ENCODE results near the gene AOAH.

The AOAH gene

DNA sequence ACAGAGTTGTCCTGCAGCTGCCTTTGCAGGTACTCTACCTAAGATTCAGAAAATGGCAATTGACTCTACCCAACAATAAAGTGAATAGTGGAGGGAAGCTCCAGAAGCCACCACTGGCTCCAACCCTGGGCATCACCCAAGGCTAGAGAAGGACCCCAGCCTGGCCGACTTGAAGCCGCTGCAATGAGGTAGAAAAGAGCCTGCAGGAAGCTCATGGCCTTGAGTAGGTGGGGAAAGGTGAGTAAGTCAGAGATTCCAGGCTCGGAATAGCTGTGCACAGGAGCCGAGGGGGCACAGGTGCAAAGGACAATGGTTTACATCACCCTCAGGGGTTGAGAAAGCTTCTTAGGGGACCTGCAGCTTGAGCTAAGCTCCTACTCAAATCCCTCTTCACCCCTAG is 83.6 kb downstream of the AOAH start:
- no peak for DNase-seq (ENCODE audit: extremely low read depth, low read depth)
- TF ChIP-seq, protein P1, sequence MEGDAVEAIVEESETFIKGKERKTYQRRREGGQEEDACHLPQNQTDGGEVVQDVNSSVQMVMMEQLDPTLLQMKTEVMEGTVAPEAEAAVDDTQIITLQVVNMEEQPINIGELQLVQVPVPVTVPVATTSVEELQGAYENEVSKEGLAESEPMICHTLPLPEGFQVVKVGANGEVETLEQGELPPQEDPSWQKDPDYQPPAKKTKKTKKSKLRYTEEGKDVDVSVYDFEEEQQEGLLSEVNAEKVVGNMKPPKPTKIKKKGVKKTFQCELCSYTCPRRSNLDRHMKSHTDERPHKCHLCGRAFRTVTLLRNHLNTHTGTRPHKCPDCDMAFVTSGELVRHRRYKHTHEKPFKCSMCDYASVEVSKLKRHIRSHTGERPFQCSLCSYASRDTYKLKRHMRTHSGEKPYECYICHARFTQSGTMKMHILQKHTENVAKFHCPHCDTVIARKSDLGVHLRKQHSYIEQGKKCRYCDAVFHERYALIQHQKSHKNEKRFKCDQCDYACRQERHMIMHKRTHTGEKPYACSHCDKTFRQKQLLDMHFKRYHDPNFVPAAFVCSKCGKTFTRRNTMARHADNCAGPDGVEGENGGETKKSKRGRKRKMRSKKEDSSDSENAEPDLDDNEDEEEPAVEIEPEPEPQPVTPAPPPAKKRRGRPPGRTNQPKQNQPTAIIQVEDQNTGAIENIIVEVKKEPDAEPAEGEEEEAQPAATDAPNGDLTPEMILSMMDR (IDR thresholded peaks at IDR 0.05; ENCODE audit: low read depth, low read length): no peak

DNA sequence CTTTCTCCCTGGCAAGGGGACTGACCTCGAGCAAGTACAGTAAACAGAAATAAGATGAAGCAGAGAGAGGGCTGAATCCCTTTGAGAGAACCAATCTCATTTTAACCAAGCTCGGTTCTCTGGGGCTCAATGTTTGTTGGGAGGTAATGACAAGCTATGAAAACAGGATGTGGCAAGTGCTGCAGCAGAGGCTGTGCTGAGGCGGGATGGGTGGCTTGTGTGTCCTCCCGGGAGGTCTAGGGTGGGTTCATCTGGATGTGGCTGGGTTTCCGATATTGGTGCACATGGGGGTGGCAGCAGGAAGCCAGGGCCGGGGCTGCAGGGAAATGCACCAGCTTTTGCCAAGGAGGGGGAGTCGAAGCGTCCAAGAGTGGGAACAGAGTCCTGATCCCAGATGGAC is 84.5 kb downstream of the AOAH start:
- no peak for DNase-seq (ENCODE audit: extremely low read depth, low read depth)
- TF ChIP-seq, protein P1 (IDR thresholded peaks at IDR 0.05; ENCODE audit: low read depth, low read length): no peak

DNA sequence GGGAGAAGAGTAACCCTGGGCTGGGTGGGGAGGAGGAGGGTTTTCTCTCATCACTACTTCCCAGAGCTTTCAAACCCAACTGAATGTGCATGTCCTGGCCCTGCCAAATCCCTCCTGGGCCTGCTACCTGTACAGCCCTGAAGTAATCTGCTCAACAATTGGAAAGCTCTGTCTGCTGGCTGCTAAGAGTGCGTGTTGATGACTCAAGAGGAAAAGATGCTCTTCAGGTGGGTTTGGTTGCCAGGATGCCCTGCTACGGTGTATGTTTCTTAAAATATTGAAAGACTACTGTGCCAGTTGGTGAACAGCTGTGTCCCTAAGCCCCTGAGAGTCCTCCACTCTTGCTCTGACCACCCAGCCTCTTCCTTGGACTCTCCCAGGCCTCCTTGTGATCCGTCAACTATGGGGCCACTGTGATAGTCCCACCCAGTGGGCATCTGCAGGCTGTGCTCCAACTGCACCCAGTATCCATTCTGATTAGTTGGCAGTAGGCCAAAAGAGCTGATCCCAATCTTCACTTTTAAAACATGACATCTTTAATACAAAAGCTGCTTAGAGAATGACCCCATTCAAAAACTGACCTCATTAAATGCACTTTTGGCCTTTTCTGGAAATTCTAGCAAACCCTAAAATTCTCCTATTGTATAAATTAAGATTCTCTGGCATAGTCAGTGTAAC is 85.6 kb downstream of the AOAH start:
- no peak for DNase-seq (ENCODE audit: extremely low read depth, low read depth)
- TF ChIP-seq, protein P1 (IDR thresholded peaks at IDR 0.05; ENCODE audit: low read depth, low read length): no peak

DNA sequence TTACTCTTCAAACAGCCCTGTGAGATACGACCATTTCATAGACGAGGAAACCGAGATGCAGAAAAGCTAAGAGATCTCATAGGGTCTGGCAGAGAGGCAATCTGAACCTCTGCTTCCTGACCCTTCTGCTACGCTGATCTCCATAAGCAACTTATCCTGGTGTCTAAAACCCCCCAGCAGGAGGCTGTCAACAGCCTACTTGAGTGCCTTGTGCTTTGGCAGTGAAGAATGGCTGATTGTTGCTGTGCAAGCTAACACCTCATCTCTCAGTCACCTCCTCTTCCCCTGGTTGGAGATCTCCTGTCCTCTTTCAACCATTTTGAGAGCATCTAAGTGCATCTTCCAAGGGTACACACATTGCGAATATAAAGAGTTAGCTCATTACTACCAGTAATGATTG is 86.2 kb downstream of the AOAH start:
- DNase-seq (ENCODE audit: extremely low read depth, low read depth): no peak

DNA sequence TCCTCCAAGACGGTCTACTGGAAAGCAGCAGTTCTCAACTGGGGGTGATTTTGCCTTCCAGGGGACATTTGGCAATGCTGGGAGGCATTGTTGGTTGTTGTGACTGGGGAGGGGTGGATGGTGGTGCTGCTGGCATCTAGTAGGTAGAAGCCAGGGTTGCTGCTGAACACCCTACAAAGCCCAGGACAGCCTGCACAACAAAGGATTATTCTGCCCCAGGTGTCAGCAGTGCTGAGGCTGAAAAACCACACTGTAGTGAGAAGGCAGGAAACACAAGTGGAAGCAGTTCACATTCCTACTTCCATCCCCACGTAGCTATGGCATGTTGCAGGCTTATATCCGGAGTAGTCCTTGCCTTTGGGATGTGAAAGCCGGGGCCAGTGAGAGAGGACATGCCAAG is 86.9 kb downstream of the AOAH start:
- TF ChIP-seq, protein P1 (IDR thresholded peaks at IDR 0.05; ENCODE audit: low read depth, low read length): no peak
- DNase-seq (ENCODE audit: extremely low read depth, low read depth): no peak

More for the DNA sequence above, 86.2 kb downstream of the AOAH start:
- TF ChIP-seq, protein P1 (IDR thresholded peaks at IDR 0.05; ENCODE audit: low read depth, low read length): no peak

DNA sequence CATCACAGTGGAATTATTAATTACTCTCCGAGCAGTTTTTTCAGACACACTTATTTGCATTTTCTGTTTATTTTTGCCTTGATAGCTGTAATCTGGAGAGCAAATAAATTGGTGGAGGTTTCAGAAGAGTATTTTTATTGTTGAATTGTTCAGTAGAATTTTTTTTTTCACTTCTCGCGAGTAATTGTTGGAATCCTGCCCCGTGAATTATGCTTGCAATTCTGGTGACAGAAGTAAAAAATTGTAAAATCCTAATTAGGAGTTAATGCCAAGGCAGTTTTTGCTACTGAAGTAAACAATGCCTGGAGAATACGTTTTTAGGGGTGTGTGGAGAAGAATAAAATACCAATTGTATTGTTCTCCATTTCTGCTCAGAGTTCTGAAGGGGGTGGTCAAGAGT is 88.2 kb downstream of the AOAH start:
- no peak for DNase-seq (ENCODE audit: extremely low read depth, low read depth)
- TF ChIP-seq, protein P1 (IDR thresholded peaks at IDR 0.05; ENCODE audit: low read depth, low read length): no peak

DNA sequence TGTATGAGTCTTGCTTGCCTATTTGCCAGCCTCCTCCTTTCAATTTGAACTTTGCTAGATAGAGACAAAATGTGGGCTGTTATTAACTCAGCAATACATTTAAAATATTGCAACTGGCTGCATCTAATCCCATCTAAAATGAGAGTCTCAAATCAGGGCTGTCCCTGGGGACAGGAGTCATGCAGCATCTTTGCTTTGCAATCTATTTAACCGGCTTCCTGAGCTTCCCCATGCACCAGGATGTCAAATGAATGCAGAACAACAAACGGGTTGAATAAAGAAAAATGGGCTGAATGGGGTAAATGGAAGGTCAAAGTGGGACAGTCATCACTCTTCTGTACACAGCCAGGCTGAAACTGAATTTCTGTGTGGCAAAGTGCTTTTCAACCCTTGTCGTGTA is 89.2 kb downstream of the AOAH start:
- TF ChIP-seq, protein P1 (IDR thresholded peaks at IDR 0.05; ENCODE audit: low read depth, low read length): no peak
- DNase-seq (ENCODE audit: extremely low read depth, low read depth): no peak

Measured in AG09319 (cell line).